LHCN-M2 (cell line): ENCODE data around the gene ATAD2B. TPM values are rescaled to one million over a fixed set of nuclear protein-coding genes. Genes with fewer than 3 reads are reported as not detected.

ENCODE experiments used
- DNase-seq: peaks from one replicate; pipeline ENCODE4 v3.0.0-alpha.2; 2012; ENCODE audit warnings: low read depth
- total RNA-seq: library from RNA; depleted of rRNA; stranded (reverse); fragments of >200 nt; gene quantifications from 2 replicates; pipeline ENCODE4 v1.2.3, GENCODE V29; 2014

ATAD2B gene
- total RNA-seq, 1 experiment from 2014 or later = 6.4 TPM

DNA sequence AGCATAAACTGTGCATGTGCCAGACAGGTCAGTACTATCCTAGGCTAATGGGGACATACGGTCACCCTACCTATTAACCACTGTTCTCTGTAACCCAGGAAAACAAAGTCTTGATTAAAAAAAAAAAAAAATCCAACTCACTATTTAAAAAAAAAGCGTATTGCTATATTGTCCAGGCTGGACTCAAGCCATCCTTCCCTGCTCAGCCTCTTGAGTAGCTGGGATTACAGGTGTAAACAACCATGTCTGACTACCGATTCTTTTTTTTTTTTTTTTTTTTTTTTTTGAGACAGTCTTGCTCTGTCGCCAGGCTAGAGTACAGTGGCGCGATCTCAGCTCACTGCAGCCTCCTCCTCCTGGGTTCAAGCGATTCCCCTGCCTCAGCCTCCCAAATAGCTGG, 11.6 kb downstream of the ATAD2B start:
- no peak for DNase-seq

DNA sequence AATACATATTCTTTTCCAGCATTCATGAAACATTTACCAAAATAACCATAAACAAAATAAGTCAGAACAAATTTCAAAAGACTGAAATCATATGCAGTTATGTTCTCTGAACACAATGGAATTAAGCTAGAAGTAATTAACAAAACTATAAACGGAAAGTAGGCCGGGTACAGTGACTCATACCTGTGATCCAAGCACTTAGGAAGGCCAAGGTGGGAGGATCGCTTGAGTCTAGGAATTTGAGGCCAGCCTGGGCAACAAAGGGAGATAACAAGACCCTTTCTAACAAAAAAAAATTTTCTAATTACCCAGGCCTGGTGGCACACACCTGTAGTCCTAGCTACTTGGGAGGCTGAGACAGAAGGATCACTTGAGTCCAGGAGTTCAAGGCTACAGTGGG, 14.9 kb downstream of the ATAD2B start:
- no peak for DNase-seq

DNA sequence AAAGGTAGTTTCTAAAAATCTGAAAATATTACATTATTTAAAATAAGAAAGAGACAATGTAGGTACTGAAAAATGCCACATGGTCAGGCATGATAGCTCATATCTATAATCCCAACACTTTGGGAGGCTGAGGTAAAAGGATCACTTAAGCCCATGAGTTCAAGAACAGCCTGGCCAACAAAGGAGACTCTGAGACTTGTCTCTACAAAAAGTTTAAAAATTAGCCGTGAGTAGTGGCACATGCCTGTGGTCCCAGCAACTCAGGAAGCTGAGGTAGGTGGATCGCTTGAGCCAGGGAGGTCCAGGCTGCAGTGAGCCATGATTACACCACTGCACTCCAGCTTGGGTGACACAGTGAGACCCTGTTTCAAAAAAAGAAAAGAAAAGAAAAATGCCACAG, 21.8 kb downstream of the ATAD2B start:
- peak; percentile 19 for DNase-seq

DNA sequence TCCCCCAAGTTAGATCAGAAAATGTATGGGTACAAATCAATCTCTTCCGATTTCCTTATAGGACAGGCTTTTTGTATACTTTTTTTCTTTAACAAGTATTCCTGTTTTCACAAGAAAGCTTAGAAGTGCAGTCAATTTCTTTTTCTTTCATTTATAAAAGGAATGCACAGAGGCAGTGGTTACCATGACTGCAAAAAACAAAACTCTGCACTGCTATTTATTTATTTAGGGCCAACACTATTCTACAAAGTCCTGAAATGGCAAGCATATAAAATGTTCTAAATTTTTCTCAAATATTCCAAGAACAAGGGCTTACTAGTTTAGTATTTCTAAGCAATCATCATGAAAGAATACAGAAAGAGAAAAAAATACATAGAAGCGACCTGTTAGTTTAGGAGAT, 22.2 kb downstream of the ATAD2B start:
- peak; percentile 47 for DNase-seq

DNA sequence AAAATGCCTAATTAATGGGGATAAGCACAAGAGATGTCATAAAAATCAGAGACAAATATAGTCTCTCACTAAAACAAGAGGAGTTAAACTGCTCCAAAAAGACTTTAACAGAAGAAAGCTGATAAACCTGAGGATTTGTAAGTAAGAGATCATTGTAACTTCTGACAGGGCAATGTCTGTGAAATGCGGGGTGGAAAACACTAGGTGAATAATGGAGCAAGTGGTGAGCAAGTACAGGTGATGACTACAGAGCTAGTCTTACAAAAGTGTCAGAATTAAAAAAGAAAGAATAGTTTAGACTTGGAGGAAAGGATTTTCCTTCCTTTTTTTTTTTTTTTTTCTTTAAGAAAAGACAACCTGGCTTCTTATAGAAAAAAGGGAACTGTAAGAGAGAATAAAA, 22.7 kb downstream of the ATAD2B start:
- no peak for DNase-seq

DNA sequence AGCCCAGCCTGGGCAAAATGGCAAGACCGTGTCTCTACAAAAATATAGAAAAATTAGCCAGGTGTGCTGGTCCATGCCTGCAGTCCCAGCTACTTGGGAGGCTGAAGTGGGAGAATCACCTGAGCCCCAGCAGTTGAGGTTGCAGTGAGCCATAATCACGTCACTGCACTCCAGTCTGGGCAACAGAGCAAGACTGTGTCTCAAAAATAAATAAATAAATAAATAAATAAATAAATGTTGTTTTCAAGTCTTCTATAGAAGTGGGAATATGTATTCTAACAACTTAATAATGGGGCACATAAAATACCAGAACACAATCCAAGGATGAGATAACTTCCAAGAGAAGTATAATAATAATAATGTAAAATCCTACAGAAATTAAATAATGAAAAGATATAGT, 23.9 kb downstream of the ATAD2B start:
- no peak for DNase-seq

DNA sequence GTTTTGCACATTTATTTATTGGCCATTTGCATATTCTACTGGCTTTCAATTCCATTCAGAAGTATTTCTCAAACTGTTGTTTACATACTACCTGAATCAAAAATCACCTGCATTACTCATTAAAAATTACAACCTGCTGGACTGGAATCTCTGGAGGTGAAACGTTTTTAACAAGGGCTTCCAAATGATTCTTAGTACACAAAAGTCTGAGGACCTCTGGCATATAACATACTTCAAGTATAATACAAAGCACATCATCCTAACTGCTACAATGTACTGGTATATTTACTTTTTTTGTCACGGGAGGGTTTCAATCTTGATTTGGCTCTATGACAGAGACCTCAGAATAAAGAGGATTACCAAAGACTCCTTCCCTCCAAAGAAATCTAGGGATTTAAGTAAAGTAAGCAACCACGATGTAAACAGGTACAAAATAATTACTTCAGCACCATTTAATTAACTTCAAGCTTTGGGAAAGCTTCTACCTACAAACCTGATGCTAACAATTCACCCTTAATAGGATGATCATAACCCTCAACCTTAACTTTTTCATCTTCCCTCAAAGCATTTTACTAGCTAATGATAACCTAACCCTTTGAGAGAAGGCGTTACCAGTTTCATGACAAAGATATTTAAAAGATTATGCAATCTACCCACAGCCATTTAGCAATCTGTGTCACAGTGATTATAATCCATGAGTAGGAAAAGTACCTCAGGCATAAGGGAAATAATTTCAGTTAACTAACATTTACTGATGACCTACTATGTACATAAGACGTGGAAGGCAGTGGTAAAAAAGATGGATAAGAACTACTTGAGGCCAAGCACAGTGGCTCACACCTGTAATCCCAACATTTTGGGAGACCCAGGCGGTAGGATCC, 24.7 kb downstream of the ATAD2B start:
- peak; percentile 40 for DNase-seq

DNA sequence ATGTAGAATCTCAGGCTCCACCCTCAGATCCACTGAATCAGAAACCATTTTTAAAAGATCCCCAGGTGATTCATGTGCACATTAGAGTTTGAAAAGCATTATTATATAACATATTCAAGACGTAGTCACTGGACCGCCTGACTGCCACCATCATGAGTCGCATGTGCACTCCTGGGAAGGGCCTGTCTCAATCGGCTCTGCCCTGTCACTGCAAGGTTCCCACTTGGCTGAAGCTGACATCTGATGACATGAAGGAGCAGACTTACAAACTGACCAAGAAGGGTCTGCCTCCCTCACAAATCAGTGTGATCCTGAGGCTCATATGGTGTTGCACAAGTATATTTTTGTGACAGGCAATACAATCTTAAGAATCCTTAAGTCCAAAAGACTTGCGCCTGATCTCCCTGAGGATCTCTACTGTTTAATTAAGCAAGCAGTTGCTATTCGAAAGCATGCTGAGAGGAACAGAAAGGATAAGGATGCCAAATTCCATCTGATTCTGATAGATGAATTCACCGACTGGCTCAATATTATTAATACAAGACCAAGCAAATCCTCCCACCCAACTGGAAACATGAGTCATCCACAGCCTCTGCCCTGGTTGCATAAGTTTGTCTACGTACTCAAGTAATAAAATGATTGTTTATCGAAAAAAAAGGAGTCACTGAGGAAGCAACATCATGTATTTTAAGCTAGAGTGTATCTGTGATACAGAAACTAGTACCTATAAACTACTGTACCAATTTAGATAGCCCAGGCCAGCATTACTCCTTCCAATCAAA, 26.2 kb downstream of the ATAD2B start:
- peak; percentile 55 for DNase-seq

DNA sequence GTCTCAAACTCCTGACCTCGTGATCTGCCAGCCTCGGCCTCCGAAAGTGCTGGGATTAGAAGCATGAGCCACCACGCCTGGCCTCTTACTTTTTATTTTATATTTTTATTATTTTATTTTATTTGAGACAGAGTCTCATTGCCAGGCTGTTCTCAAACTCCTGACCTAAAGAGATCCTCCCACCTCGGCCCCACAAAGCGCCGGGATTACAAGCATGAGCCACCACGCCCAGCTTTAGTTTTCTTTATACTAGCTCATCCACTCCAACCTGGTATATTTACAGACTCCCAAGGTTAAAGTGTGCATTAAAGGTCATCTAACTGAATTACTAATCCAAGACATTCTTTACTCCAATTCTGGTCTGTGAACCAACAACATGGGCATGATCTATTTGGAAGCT, 26.8 kb downstream of the ATAD2B start:
- DNase-seq = no peak

DNA sequence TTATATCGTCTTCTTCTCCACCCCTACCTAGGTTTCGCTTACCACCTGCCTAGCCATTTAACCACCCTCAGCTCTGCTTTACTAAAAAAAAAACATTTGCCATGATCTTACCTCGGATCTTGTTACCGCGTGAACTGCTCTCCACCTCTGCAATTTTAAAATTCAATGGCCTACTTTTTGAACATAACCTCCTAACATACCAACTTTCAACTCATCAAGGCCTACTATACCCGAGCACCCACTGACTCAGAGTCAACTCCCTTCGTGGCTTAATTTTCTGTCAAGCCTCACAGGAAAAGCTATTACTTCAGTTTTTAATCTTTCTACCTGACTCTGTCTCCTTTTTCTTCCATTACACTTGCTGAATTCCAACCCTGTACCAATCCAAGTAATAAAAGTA, 55.7 kb downstream of the ATAD2B start:
- DNase-seq = no peak

DNA sequence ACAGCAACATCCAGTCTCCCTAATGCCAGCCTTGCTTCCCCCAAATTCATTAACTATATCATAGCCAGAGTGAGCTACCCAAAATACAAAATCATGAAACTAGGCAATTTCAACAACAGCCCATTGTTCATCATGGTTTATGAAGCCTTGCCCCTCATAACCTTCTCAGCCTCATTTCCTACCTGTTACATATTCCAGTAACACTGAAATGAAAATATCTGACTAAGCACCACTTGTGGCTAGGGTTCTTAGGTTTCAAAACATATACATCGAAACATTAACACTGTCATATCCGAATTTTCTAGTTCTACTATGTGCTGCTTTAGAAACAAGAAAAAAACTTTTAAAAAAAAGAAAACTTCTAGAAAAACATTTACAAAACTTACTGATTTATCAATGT, 59.5 kb downstream of the ATAD2B start:
- no peak for DNase-seq

DNA sequence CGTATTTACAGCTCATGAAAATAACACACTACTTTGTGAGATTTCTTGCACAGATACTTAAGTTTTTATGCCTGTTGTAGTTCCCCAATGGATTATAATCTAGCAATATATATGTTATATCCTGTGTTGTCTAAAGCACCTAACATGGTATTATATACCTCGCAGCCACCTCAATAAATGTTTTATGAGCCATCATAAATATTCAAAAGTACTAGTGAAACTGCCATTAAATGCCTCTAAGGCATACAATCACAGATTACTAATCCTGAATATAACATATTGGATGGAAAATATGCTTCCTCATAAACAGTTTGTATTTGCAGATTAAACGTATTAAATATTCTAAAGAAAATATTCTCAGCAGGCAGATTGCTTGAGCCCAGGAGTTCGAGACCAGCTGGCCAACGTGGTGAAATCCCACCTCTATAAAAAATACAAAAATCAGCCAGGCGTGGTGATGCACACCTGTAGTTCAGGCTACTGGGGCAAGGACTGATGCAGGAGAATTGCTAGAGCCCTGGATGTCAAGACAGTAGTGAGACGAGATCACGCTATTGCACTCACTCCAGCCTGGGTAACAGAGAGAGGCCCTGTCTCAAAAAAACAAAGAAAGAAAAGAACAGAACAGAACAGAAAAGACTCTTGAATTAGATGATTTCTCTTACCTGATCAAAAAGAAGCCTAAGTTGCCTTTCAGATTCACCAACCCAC, 64.1 kb downstream of the ATAD2B start:
- no peak for DNase-seq

DNA sequence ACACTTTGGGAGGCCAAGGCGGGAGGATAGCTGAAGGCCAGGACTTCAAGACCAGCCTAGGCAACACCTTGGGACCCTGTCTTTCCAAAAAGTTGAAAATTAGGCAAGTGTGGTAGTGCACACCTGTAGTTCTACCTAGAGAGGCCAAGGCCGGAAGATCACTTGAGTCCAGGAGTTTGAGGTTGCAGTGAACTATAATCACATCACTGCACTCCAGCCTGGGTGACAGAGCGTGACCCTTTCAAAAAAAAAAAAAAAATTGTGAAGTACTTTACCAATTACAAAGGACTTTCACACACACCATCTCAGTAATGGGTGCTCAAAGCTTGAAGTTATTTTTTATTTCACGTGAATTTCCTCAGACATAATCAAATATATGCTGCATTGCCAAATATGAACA, 65.0 kb downstream of the ATAD2B start:
- DNase-seq = no peak

DNA sequence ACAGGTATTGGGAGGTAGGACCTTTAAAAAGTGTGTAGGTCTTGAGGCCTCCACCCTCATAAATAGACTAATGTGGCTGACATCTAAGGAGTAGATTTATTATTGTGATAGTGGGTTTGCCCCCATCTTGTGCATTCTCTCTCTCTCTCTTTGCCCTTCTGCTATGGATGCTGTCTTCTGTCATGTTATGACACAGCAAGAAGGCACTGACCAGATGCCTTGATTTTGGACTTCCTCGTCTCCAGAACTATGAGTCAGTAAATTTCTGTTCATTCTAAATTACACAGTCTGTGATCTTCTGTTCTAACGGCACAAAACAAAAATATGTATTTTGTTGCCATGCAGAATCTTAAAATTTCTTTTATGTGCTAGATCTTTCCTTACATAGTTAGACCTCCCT, 66.9 kb downstream of the ATAD2B start:
- DNase-seq = peak; percentile 51

DNA sequence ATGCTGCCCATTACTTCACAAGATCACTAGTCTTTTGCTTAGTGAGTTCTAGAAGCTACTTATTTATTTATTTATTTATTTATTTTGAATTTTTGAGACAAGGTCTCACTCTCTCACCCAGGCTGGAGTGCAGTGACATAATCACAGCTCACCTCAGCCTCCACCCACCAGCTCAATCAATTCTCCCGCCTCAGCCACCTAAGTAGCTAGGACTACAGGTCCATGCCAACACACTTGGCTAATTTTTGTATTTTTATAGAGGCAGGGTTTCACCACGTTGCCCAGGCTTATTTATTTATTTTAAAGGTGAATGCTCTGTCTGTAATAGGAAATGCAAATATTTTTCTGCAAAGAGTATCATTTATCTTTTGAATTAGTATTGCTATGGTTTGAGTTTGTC, 67.7 kb downstream of the ATAD2B start:
- DNase-seq = no peak

DNA sequence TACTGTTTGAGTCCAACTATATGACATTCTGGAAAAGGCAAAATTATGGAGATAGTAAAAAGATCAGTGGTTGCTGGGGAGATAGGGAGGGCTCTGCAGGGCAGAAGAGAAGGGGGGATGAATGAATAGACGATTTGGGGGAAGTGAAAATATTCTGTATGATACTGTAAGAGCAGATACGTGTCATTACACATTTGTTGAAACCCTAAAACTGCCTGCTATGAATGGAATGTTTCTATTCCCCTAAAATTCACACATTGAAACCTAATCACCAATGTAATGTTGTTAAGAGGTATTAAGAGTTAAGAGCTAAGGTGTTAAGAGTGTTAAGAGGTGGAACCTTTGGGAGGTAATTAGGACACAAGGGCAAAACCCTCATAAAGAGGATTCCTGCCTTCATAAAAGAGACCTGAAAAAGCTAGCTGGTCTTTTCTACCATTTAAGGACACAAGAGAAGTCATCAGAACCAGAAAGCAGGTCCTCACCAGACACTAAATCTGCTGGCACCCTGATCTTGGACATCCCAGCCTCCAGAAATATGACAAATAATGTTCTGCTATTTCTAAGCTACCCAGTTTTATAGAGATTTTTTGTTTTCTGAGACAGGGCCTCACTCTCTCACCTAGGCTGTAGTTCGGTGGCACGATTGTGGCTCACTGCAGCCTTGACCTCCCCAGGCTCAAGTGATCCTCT, 76.2 kb downstream of the ATAD2B start:
- no peak for DNase-seq

DNA sequence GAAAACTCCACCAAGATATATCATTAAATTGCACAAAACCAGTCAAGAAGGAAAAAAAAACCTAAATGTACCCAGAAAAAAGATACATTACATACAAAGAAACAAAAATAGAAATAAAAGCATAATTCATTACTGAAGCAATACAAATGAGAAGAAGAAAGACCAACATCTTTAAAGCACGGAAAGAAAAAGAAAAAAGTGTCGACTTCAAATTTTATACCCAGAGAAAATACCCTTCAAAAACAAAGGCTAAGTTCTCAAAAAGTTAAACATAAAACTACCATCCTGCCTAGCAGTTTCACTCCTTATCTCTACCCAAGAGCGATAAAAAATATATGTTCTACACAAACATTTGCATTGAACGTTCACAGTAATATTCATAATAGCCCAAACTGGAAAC, 82.0 kb downstream of the ATAD2B start:
- no peak for DNase-seq

DNA sequence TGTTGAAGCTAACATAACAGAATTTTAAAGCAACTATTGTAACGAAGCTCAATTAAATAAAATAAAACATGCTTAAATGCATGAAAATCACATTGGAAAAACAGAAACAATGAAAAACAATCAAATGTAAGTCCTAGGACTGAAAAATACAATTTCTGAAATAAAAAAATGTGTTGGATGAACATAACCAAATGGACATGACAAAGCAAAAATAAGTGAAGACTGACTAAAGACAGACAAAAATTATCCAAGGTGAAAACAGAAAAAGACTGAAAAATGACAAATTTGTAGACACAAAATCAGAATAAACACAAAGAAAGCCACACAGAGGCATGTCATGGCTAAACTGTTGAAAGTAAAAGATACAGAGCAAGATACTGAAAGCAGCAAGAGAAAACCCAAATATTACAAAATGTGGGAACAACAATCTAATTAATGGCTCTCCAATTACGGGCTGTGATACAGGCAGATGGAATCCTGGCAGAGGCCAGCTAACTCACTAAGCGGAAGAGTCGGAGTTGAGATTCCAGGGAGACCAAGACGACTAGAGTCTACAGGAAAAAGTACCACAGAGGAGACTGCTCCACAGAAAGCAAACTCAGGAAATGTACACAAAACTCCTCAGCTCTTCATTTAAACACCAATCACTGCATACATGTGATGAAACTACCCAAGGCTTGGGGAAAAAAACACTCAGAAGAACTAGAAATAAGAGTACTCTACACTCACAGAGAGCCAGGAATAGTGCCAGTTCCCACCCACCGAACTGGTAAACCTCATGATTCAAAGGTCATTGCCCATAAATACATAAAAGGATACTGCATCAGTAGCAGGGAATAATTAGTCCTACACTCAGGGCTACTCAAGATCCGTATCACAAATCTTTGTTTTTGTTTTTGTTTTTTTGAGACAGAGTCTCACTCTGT, 83.6 kb downstream of the ATAD2B start:
- DNase-seq = no peak

DNA sequence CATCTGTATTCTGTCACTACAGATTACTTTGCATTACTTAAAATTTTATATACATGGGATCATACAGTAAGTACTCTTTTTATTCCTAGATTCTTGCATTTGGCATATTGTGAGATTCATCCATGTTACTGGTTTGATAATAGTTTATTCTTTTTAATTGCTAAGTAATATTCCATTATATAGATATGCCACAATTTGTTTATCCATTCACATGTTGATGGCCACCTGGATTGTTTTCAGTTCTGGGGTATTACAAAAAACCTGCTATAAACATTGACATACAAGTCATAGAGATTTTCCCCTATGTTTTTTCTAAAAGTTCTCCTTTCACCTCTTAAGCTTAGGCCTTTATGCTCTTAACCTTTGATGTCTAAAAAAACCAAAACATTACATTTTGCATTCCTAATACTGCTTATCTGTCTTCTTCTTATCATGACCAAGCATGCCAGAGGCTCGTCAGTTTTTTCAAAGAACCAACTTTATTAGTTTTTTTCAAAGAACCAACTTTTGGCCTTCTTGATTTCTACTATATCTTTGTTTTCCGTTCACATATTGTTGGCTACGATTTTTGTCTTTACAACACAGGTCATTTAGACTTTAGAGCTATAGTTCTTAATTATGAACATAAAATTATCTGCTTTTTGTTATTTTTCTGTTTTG, 86.9 kb downstream of the ATAD2B start:
- DNase-seq = no peak

DNA sequence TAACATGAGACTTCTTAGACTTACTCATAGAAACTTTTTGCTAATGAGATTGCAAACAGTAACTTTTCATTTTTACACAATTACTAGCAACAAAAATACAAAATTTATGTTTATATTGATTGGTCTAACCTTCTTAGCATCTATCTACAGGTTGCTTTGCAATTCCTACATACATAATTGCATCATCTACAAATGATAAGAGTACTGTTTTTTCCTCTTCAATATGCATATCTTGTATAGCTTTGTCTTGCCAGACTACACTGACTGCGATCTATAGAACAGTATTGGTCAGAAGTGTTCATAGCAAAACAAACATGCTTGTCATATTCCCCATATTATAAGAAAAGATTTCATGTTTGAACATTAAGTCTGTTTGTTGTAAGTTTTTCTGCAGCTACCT, 87.9 kb downstream of the ATAD2B start:
- no peak for DNase-seq
